ENCODE measurements around the gene EBP. TPM values are rescaled to one million over a fixed set of nuclear protein-coding genes. Genes with fewer than 3 reads are reported as not detected.
A peak's percentile ranks its signal among the peaks of the same experiment; 100 is the strongest.

EBP gene
- total RNA-seq, 1 experiment from 2014 or later, result 141 TPM

DNA sequence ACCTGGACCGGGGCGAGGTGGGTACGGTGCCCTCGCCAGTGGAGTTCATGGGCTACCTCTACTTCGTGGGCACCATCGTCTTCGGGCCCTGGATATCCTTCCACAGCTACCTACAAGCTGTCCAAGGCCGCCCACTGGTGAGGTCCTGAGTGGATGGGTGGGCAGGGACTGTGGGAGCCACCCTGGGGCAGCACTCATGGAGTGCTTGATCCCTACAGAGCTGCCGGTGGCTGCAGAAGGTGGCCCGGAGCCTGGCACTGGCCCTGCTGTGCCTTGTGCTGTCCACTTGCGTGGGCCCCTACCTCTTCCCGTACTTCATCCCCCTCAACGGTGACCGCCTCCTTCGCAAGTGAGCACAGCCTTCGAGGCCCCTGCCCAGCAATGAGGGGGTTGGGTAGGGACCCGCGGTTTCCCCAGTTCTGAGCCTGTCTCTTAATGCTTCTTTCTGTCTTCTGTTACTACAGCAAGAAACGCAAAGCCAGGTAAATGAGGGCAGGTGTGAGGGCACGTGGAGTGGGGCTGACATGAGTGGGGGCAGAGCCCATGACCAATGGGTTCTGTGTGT is 9.2 kb upstream of the EBP start:
- no TSS peak for BruUV-seq (replicated peaks)
- no peak overlapping the region for H3K4me3 ChIP-seq (ENCODE audit: low read depth, low read length)
- no peaks in the 10 kb centered on the region for H3K27me3 Mint-ChIP-seq (ENCODE audit: insufficient read depth, unreplicated experiment)
- DNase-seq, result no peak
- H3K4me1 ChIP-seq, result no peaks in the 10 kb centered on the region
- H3K27me3 ChIP-seq (replicated peaks; ENCODE audit: control insufficient read depth, insufficient read depth, low read length), result no peaks in the 10 kb centered on the region
- H3K4me1 Mint-ChIP-seq (ENCODE audit: low read depth, unreplicated experiment), result no peaks in the 10 kb centered on the region
- no peak overlapping the region for H3K4me3 Mint-ChIP-seq (ENCODE audit: unreplicated experiment)
- no peaks in the 10 kb centered on the region for H3K9me3 ChIP-seq
- no peaks in the 10 kb centered on the region for H3K36me3 ChIP-seq (ENCODE audit: control insufficient read depth, insufficient read depth, low read length)
- peak overlapping the region; percentile 16 for H3K27ac Mint-ChIP-seq (ENCODE audit: unreplicated experiment)
- intact Hi-C loops (cut with micrococcal nuclease; ENCODE audit: unreplicated experiment), result no loop called here
- H3K9me3 Mint-ChIP-seq (ENCODE audit: unreplicated experiment), result no peaks in the 10 kb centered on the region
- CTCF ChIA-PET, result no interaction called here
- peaks cover 9% of the 10 kb centered on the region for H3K36me3 Mint-ChIP-seq (ENCODE audit: insufficient read depth, unreplicated experiment)
- POLR2A ChIA-PET, result no interaction called here
- TF ChIP-seq CTCF (IDR thresholded peaks at IDR 0.05; ENCODE audit: insufficient read depth in 1 of 2, low read depth in 1 of 2, low read length in 1 of 2, severe bottlenecking in 1 of 2, unreplicated experiment in 1 of 2), result no peak

DNA sequence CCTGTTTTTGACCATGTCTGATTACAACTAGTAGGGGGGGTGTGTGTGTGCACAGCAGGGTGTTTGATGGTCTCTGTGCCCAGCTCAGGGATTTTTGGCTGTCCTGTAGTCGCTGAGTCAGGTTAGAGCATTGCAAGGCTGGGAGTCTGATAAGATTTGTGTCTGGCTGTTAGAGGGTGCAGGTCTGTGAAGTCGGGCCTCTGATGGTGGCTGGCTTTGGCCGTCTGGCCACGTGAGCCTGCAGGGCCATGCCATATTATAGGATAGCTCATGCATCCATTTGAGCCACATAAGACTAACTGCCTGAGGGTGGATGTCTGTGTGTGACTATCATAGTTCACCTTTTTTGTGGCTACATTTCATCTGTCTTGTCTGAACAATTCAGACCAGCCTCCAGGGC is 7.9 kb upstream of the EBP start:
- Mint-ChIP-seq H3K27ac (ENCODE audit: unreplicated experiment) (no peak overlapping the region), H3K9me3 (ENCODE audit: unreplicated experiment) (no peaks in the 10 kb centered on the region), H3K36me3 (ENCODE audit: insufficient read depth, unreplicated experiment) (peaks cover 9% of the 10 kb centered on the region), H3K27me3 (ENCODE audit: insufficient read depth, unreplicated experiment) (no peaks in the 10 kb centered on the region), H3K4me1 (ENCODE audit: low read depth, unreplicated experiment) (no peaks in the 10 kb centered on the region), H3K4me3 (ENCODE audit: unreplicated experiment) (no peak overlapping the region)
- Histone ChIP-seq H3K4me1 (no peaks in the 10 kb centered on the region), H3K27me3 (replicated peaks; ENCODE audit: control insufficient read depth, insufficient read depth, low read length) (no peaks in the 10 kb centered on the region), H3K9me3 (no peaks in the 10 kb centered on the region), H3K4me3 (ENCODE audit: low read depth, low read length) (no peak overlapping the region), H3K36me3 (ENCODE audit: control insufficient read depth, insufficient read depth, low read length) (no peaks in the 10 kb centered on the region)
- no peak for DNase-seq
- POLR2A ChIA-PET, result no interaction called here
- no peak for TF ChIP-seq CTCF (IDR thresholded peaks at IDR 0.05; ENCODE audit: insufficient read depth in 1 of 2, low read depth in 1 of 2, low read length in 1 of 2, severe bottlenecking in 1 of 2, unreplicated experiment in 1 of 2)
- BruUV-seq (replicated peaks), result no TSS peak
- CTCF ChIA-PET, result no interaction called here
- intact Hi-C loops (cut with micrococcal nuclease; ENCODE audit: unreplicated experiment), result no loop called here

GRCh38 chrX:48514126-48514806 is 7.3 kb upstream of the EBP start:
- H3K4me1 ChIP-seq, result no peaks in the 10 kb centered on the region
- no peak for DNase-seq
- no peaks in the 10 kb centered on the region for H3K36me3 ChIP-seq (ENCODE audit: control insufficient read depth, insufficient read depth, low read length)
- ChIA-PET CTCF (no interaction called here), POLR2A (no interaction called here)
- BruUV-seq (replicated peaks), result no TSS peak
- H3K4me1 Mint-ChIP-seq (ENCODE audit: low read depth, unreplicated experiment), result no peaks in the 10 kb centered on the region
- H3K27ac Mint-ChIP-seq (ENCODE audit: unreplicated experiment), result no peak overlapping the region
- no peaks in the 10 kb centered on the region for H3K27me3 Mint-ChIP-seq (ENCODE audit: insufficient read depth, unreplicated experiment)
- H3K27me3 ChIP-seq (replicated peaks; ENCODE audit: control insufficient read depth, insufficient read depth, low read length), result no peaks in the 10 kb centered on the region
- no peaks in the 10 kb centered on the region for H3K9me3 Mint-ChIP-seq (ENCODE audit: unreplicated experiment)
- peaks cover 7% of the 10 kb centered on the region for H3K36me3 Mint-ChIP-seq (ENCODE audit: insufficient read depth, unreplicated experiment)
- no peak overlapping the region for H3K4me3 ChIP-seq (ENCODE audit: low read depth, low read length)
- intact Hi-C loops (cut with micrococcal nuclease; ENCODE audit: unreplicated experiment), result no loop called here
- no peak overlapping the region for H3K4me3 Mint-ChIP-seq (ENCODE audit: unreplicated experiment)
- no peak for TF ChIP-seq CTCF (IDR thresholded peaks at IDR 0.05; ENCODE audit: insufficient read depth in 1 of 2, low read depth in 1 of 2, low read length in 1 of 2, severe bottlenecking in 1 of 2, unreplicated experiment in 1 of 2)
- no peaks in the 10 kb centered on the region for H3K9me3 ChIP-seq

Data from Caco-2 (cell line).